ENCODE results near the gene SHQ1. TPM values are rescaled to one million over a fixed set of nuclear protein-coding genes. Genes with fewer than 3 reads are reported as not detected.
A peak's percentile ranks its signal among the peaks of the same experiment; 100 is the strongest.

The SHQ1 gene
- total RNA-seq, 1 experiment from 2014 or later: 24.8 TPM

DNA sequence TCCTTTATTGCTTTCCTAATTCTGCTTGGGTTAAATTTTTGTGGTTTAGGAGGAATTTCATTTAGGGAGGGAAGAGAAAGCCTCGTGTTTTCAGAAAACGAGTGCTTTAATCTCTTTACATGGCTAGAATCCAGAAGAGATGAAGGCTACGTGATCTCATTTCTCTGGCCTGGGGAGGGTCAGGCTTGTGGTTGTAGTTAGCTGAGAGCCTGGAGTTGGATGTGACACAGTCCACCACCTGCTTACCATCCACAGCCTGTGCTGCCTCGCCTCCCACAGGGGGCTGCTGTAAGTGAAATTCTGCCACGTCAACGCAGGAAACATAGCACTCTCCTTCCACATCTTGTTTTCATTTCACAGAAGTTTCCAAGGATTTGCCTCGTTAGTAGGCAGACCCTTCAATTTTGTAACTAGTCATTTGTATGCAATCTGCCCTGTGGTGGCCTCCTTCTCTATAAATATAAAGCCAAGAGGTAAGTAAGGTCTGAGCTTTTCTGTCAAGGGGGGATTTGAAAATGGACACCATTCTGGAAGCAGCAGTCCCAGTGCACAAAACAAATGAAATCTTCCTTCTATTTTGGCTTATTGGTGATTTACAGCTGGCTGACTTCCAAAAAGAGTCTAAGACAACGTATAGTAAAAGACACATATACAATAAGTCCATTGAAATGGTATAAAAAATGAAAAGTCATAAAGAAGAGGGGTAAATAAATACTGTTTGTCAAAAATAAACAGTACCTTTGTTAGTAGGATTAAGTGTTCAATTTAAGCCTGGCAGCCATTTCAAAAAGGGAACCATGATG lies 43.0 kb upstream of the SHQ1 start:
- H3K27ac ChIP-seq: no peak overlapping the region
- peak; percentile 41 to 53 for DNase-seq
- peaks cover 39% of the 10 kb centered on the region for H3K4me1 ChIP-seq (replicated peaks; ENCODE audit: insufficient read depth)
- H3K36me3 ChIP-seq (ENCODE audit: low read depth): no peaks in the 10 kb centered on the region
- BruUV-seq (replicated peaks): no TSS peak
- H3F3A ChIP-seq (ENCODE audit: insufficient read depth, low read depth): peaks cover 26% of the 10 kb centered on the region
- no peak overlapping the region for H3K4me3 ChIP-seq
- H3K9me2 ChIP-seq (ENCODE audit: insufficient read depth): no peaks in the 10 kb centered on the region
- no peak overlapping the region for H2AFZ ChIP-seq
- no peaks in the 10 kb centered on the region for H3K9me3 ChIP-seq (ENCODE audit: insufficient read depth, low read depth)
- ChIA-PET POLR2A (ENCODE audit: unreplicated experiment) (no interaction called here), CTCF (no interaction called here)
- no peaks in the 10 kb centered on the region for H3K27me3 ChIP-seq (ENCODE audit: insufficient read depth, low read depth)
- TF ChIP-seq CTCF (conservative IDR thresholded peaks at IDR 0.05): no peak
- TF ChIP-seq EZH2 (IDR thresholded peaks at IDR 0.05; ENCODE audit: low read depth): no peak
- intact Hi-C loops (cut with micrococcal nuclease; ENCODE audit: unreplicated experiment): no loop called here
- no peaks in the 10 kb centered on the region for H4K20me1 ChIP-seq (ENCODE audit: insufficient read depth)
- H3K4me2 ChIP-seq: peak overlapping the region; percentile 40; the same call in 1 of the 2 replicates
- H3K79me2 ChIP-seq (ENCODE audit: low read depth): no peaks in the 10 kb centered on the region

- BruUV-seq (replicated peaks): no TSS peak
- Histone ChIP-seq H3K79me2 (ENCODE audit: low read depth) (no peaks in the 10 kb centered on the region), H3K9me3 (ENCODE audit: insufficient read depth, low read depth) (no peaks in the 10 kb centered on the region), H3K36me3 (ENCODE audit: low read depth) (no peaks in the 10 kb centered on the region), H2AFZ (no peak overlapping the region), H3F3A (ENCODE audit: insufficient read depth, low read depth) (peaks cover 26% of the 10 kb centered on the region), H4K20me1 (ENCODE audit: insufficient read depth) (no peaks in the 10 kb centered on the region), H3K9me2 (ENCODE audit: insufficient read depth) (no peaks in the 10 kb centered on the region), H3K27ac (no peak overlapping the region), H3K27me3 (ENCODE audit: insufficient read depth, low read depth) (no peaks in the 10 kb centered on the region), H3K4me3 (no peak overlapping the region), H3K4me1 (replicated peaks; ENCODE audit: insufficient read depth) (peaks cover 39% of the 10 kb centered on the region), H3K4me2 (peak overlapping the region; percentile 40; the same call in 1 of the 2 replicates)
- intact Hi-C loops (cut with micrococcal nuclease; ENCODE audit: unreplicated experiment): no loop called here
- CTCF ChIA-PET: no interaction called here
- TF ChIP-seq EZH2 (IDR thresholded peaks at IDR 0.05; ENCODE audit: low read depth) (no peak), CTCF (conservative IDR thresholded peaks at IDR 0.05) (no peak)
- POLR2A ChIA-PET (ENCODE audit: unreplicated experiment): no interaction called here
- DNase-seq: no peak
These were observed 42.1 kb upstream of the SHQ1 start for GRCh38 chr3:72890166-72890925.

GRCh38 chr3:72889310-72890165 lies 41.3 kb upstream of the SHQ1 start:
- peaks cover 39% of the 10 kb centered on the region for H3K4me1 ChIP-seq (replicated peaks; ENCODE audit: insufficient read depth)
- no TSS peak for BruUV-seq (replicated peaks)
- H2AFZ ChIP-seq: no peak overlapping the region
- H4K20me1 ChIP-seq (ENCODE audit: insufficient read depth): no peaks in the 10 kb centered on the region
- peaks cover 26% of the 10 kb centered on the region for H3F3A ChIP-seq (ENCODE audit: insufficient read depth, low read depth)
- H3K36me3 ChIP-seq (ENCODE audit: low read depth): no peaks in the 10 kb centered on the region
- TF ChIP-seq EZH2 (IDR thresholded peaks at IDR 0.05; ENCODE audit: low read depth) (no peak), CTCF (conservative IDR thresholded peaks at IDR 0.05) (no peak)
- no peaks in the 10 kb centered on the region for H3K9me2 ChIP-seq (ENCODE audit: insufficient read depth)
- H3K4me2 ChIP-seq: 0 out of 2 replicates have a peak overlapping the region, but pooled peaks have one; percentile 87
- no peaks in the 10 kb centered on the region for H3K27me3 ChIP-seq (ENCODE audit: insufficient read depth, low read depth)
- ChIA-PET CTCF (no interaction called here), POLR2A (ENCODE audit: unreplicated experiment) (no interaction called here)
- no peak for DNase-seq
- H3K79me2 ChIP-seq (ENCODE audit: low read depth): no peaks in the 10 kb centered on the region
- no peak overlapping the region for H3K27ac ChIP-seq
- no peaks in the 10 kb centered on the region for H3K9me3 ChIP-seq (ENCODE audit: insufficient read depth, low read depth)
- intact Hi-C loops (cut with micrococcal nuclease; ENCODE audit: unreplicated experiment): loop anchor here (5.0 kb wide), 1 partner anchor 42 kb away; the partner anchor contains the start of gene SHQ1
- no peak overlapping the region for H3K4me3 ChIP-seq
